Stimulated activated CD8-positive, alpha-beta memory T cell treated with anti-CD3 and anti-CD28 coated beads, Interleukin-15, amount 100 ng/mL, for 24 hours (primary cell): ENCODE results near the gene VWC2L.

Source experiments
- DNase-seq: peaks from one replicate; pipeline ENCODE4 v3.0.0-alpha.2; 2020; ENCODE audit warnings: low read depth

VWC2L gene

DNA sequence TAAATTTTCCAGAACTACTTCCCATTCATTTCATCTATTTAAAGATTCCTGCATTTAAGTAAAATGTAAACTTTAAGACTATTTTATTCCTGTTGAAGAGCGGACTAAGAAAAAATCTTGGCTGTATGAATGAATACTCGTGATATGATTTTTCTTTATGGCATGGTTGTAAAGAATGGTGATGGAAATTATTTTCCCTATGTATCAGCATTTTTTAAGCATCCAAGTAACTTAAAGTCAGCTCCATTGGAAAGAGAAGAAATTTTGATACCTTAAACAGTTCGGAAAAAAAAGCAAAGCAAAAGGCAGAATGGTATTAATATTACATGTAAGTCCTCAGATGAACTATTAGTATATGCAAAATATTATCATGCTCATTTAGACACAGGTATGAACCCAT is 58.9 kb downstream of the VWC2L start:
- no peak for DNase-seq

DNA sequence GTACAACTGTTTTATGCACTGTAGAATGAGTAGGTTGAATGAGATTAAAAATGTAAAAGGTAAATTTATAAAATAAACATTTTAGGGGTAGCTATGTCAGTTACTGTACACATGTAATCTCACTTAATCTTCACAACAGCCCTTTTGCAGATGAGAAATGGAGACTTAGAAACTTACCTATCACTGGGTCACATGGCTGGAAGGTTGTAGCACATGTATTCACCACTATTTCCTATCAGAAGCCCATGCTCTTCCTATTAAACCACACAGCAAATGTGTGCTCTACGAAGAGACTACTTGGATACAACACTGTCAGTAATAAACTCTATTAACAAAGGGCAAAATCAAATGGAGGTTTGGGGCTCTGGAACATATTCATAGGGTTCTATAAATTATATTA is 60.5 kb downstream of the VWC2L start:
- DNase-seq = no peak

DNA sequence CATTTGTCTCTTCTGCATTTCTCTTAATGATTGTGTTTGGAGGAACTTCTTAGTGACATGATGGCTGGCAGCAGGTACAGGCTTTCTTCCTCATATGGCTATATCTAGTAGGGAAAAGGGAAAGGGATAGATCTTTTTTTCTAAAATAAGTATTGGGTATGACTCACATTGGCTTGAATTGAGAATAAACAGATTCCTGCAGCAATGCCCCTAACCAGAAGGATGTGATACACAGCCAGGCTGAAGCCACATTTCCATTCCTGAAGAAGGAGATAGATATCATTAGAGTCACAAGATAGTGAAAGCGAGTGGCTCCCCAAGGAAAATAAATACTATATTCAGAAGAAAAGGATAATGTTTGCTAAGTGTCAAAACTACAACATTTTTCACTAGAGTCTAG is 61.1 kb downstream of the VWC2L start:
- DNase-seq = no peak

DNA sequence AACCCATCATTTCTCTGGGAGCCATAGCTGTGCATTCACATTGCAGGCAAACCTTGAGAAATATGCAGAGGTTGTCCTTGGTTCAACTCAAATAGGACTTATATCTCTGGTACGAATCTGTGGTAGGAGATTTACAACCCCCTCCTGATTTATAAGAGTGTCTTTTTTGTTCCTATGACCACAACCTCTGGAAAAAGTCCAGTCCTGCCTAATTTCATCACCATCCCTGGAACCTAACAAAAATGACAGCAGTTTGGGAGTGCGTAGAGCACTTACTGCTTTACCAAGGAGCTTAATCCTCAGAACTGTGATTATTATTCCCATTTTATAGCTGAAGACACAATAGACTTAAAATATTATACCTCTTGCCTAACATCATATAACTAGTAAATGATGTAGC is 66.5 kb downstream of the VWC2L start:
- no peak for DNase-seq

DNA sequence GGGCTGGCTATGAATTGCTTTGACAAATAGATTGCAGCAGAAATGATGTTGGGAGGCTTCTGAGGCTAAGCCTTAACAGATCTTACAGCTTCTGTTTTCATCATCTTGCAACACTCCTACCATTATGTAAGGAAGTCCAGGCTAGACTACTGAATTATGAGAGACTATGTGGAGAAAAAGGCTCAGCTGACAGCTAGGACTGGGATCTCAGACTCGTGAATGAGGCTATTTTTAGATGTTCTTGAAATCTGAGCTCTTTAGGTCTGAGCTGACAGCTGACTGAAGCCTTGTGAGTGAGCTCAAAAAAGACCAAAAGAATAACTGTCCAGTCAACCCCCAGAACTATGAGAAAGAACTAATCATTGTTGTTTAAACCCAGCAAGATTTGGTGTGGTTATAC is 70.3 kb downstream of the VWC2L start:
- no peak for DNase-seq

DNA sequence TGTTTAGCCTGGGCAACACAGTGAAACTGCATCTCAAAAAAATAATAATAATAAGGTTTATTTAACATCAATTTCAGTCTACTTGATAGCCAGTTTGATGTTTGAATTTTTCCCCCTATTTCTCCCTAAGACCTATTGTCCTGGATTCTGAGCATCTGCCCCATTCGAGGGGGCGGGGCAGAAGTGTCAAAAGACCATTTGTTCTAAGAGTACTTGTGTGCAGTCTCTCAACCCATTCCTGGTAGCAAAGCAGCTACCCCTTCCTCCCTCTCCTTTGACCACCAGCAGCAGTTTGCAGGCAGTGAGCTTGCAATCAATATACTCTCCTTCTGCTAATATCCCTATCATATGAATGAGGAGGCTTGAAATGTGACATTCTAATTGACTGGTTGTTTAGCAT is 71.9 kb downstream of the VWC2L start:
- DNase-seq = no peak

DNA sequence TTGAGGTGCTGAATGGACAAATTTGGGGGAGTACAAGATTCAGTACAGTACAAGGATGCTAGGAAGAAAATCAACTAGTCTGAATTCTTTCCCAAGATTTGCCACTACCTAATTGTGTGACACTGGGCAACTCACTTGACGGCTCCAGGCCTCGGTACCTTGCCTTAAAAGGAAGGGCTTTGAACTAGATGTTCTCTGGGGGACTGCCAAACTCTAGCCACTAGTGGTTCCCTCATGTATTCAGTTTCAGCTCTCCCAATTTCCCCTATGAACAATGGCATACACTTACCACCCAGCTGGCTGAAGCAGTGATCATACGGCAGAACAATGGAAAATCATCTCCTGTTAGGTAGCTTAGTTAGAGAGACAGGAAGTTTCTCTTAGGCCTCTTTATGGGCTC is 73.4 kb downstream of the VWC2L start:
- no peak for DNase-seq

DNA sequence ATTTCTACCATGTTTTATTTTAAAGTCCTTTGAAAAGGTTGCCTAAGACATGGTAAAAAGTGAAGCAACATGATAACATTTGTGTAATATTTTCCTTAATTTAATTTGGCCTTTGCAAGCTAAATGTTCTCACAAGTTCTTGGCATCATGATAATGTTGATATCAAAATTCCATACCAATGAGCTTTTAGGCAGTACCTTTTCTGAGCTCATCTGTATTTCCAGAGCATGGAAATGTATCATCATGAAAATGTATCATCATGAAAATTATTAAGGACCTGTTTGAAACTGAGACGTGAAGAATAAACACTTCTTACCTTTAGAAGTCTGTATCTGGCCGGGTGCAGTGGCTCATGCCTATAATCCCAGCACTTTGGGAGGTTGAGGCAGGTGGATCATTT is 73.8 kb downstream of the VWC2L start:
- no peak for DNase-seq

DNA sequence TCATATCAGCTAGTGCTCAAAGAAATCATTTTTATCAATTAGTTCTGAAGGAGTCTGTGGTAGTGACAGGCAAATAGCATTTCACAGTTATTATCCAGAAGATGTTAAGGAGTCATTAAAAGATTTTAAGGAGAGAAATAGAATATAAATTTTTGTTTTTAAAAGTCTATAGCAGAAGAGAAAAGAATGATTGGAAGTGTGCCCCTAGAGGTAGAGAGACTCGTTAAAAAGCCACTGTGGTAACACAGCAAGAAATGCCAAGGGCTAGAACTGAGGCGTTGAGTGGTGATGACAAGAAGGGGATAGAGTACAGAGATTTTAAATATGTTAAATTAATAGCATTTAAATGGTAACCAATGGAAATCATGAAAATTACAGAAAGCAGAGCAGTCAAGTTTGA is 78.3 kb downstream of the VWC2L start:
- no peak for DNase-seq

DNA sequence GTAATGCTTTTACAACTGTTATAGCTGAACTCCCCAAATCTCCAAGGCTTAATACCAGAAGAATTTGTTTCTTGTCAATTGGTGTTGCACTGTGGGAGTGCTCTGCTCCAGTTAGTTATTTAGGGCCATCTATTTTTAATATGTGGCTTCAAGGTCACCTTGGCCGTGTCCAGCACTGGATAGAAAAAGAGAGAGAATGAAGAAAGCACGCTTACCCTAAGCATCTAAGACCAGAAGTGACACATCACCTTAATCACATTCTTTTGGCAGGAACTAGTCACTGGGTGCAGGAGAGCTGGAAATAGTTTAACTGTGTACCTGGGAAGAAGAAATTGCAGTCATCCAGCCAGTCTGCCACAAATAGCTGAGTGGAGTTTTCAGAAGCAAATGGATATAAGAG is 78.8 kb downstream of the VWC2L start:
- DNase-seq = no peak

DNA sequence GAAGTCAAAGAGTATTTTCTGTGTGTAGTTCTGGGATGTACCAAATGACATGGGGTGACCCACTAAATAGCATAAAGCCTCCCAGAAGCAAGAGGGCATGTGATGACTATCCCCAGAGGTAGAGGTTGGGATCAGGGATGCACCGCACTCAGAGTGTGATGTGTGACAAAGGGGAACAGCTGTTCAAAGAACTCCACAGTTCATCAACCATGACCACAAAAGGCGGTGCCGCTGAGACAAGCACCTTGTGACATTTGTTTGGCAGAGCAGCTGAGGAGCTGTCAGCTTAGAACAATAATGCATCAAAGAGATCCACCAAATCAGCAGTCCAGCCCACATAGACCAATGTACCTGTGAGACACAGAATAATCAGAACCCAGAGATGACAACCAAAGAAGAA is 81.3 kb downstream of the VWC2L start:
- DNase-seq = no peak

DNA sequence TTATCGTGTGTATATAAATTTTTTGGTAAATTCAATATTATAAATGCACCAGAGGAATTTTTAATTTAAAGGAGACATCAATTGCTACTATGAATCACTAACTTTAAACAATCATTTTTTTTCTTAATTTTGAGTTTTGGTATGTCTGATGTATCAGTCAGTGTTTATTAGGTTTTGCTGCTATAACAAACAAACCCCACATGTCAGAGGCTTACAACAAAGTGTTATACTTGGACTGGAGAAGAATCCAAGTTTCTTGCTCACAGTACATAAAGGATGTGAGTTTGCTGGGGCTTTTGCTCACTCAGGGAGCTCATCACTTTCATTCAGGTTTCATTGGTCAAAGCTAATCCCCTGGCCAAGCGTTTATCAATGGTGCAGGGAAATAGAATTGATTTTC is 81.8 kb downstream of the VWC2L start:
- DNase-seq = no peak

DNA sequence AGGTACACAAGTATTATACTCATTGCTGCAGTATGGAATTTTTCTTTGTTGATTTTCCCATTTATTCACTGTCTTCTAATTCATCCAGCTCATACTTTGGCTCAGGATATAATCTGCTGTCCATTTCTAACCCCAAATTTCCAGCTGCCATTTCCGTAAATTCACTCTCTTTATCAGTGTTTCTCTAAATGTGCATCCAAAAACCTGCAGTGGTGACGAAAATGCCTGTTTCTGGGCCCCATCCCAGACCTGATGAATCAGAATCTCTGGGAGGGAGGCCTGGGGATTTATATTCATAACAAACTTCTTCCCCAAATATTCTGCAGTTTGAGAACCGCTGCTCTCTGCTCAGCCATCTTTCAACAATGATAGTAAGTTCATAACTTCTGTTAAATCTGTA is 86.6 kb downstream of the VWC2L start:
- DNase-seq = no peak

DNA sequence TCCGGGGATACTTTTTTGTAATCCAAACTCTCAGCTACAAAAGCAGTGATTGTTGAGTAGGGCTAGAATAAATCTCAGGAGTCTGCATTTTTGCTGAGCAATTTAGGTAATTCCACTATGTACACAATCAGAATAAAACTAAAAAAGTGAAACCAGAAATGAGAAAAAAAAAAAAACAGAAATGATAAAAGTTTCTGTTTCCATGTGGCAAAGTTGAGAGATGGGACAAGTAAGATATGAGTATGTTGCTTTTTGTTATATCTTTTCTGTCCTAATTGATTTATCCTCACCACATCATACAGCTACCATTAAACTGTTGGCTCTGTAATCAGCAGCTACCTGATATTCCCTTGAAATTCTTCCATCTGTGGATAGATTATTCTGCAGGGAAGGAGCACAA is 92.7 kb downstream of the VWC2L start:
- DNase-seq = no peak

DNA sequence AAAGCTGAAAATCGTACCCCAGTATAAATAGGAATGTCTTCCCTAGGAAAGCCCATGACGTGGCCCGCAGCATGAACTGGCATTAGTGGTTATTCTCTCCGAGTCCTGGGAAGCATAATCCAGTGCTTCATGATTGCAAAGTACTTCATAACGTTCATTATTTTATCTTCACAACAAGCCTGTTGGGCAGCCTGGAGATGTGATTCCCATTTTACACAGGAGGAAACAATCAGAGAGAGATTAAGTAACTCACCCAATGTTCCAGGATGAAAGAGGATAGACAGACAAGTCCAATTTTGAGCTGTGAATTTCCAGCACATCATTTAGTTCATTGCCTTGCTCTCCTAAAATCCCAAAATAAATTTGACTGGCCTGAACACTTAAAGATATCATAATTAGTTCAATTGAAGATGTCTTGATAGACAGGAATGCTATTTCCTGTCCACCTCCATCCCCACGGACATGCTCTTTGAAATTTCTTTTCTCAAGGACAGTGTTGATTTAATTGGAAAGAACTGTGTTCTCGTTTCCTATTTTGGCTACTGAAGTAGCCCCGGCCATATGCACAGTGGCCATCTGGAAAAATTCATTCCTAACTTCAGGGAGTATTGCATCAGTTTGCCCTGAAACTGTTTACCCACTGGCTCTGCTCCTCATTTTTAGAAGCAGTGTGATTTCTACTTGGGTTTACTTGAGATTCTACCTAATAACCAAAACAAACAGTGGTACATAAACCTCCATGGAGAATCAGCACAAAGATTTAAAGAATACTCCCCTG is 93.9 kb downstream of the VWC2L start:
- DNase-seq = no peak

DNA sequence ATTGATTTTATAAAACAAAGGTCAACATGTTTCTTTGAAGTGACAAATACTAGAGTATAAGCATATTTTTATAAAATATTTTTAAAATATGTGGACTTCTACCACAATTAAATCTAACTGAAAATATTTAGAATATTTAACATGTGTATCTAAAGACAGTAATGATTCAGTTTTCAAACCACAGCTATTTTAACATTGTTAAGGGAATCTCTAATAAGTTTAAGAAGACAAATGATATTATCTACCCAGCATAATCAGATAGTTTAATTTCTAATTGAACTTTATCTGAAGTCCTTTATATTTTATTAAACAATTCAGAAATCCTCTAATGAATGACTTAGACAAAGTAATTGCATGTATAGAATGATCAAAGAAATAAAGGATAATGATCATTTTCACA is 96.2 kb downstream of the VWC2L start:
- no peak for DNase-seq

DNA sequence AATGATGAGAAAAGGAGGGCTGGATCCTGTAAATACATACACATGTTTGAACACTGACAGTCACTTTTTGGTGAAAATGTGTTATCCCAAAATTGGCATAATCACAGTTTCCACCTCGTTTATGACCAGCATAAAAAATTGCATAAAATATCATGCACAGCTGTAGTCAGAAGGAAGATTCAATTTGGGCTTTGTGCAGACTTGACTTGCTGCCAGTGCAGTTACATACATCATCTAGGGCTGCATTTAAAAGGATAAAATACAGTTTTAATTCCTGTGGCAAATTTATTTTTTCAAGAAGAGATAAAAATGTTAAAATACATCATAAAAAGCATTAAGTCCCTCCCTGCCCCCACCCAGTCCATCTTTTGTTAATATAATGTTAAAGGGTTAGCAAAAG is 103.8 kb downstream of the VWC2L start:
- DNase-seq = no peak

DNA sequence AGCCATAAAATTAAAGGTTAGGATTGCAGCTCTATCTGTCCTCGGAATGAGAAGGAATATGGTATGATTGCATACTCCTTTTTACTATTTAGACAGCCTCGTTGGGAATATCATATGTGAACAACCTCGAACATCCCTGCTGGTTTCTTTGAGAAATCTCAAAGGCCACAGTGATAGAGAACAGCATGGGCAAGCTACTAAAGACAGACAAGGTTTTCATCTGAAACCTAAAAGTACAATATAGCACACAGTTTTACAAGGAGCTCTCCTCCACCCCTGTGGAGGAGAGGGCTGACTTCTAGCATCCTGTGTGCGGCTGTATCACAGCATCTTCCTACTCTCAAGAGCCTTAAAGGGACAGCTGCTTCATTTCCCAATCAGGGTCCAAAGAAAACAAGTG is 104.3 kb downstream of the VWC2L start:
- no peak for DNase-seq

DNA sequence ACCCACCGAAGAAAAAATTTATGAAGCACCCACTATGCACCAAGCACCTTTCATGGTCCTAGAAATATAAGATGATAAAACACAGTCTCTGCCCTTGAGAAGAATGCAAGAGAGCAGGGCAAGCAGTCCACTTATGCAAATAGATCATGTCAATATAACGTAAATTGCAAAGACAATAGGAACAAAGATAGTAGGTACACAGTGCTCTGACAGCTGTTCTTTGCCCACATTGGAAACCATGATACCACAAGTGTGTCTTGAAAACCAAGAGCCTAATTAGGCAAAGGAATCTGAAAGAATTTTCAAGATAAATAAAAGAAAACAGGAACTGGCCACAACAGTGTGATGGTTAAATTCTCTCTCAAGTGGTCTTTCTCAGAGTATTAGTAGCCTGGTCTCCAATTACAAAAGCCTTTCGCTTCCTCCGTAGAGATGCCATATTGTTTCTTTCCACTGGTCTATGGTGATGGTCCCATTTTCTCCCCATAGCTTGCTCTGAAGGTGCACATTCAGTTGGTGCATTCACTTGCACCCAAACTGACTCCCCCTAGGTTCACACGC is 108.5 kb downstream of the VWC2L start:
- DNase-seq = no peak

DNA sequence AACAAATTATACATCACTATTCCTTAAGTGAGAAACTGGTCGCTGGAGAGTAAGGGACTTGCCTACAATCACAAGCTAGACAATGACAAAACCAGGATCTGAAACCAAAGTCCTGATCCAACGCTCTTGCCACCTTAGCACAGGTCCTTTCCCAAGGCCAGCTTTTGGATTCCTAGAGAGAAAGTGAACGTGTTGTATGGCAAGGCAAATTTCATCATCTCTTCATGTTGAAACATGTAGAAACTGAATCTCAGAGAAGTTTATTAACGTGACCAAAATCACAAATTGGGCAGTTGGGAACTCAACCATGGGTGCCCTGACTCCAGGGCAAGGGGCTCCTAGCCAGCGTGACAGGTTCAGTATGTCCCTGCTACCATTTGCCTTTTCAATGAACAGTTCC is 118.2 kb downstream of the VWC2L start:
- no peak for DNase-seq

DNA sequence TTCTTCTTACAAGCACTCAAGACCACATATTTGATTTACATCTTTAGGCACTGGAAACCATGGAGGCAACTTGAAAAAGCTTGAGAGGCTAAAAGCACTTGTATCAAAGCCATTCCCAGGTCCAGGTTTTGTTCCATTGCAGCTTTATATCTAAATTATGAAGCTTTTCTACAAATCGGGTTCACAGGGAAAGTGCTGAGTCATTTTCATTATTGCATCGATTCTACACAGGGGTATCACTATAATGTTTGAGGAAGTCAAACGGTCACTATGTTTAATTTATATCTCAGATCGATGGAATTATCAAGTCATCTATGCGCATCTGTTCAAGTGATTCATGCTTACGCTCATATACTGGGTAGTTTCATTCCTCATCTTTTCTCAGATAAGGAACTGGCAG is 118.7 kb downstream of the VWC2L start:
- no peak for DNase-seq

DNA sequence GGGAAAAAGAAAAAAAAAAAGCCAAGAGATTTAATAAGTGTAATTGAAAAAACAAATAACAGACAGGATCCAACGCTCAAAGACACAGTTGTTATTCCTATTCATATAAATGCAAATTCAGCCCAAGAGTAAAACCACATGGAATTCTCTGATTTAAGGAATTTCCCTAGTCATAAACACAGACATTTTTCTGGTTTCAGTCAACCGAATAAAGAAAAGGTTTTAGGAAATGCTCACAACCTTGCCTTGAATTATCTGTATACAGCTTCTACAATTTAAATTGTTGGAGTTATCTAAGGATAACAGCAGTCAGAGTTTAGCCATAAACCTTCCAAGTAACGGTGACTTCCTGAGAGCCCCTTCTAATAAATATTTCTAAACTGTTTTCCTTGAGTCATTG is 122.7 kb downstream of the VWC2L start:
- DNase-seq = no peak

DNA sequence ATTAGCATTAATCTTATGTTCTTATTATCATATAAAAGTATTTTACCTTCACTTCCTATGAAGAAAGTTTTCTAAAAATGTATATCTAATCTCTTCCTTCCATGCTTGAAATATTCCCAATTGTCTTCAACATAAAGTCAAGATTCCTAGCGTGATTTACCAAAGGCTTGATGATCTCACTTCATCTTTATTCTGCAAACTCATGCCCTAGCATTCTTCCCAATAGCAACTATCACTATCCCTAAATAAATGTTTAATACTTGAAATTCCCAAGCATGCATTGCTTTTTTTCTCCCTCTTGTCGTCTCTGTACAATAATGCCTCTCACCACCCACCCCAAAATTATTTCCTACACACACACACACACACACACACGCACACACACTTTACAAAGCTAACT is 125.8 kb downstream of the VWC2L start:
- no peak for DNase-seq

DNA sequence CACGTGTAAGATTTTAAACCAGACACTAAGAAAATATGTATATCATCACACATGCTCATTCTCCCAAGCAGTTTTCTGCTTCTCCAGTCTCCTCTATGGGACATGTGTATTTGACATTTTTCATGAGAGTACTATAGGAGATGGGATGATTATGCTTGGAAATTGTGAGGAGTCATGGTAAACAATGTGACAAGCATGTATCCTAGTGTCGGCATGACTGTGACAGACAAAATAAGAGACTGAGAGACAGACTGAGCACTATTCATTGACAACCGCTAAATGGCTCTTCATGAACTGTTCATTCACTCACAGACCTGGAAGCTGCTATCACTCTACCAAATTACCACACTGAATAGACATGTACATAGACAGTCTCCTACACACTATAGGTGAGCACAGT is 127.1 kb downstream of the VWC2L start:
- DNase-seq = no peak
